HuH-7.5 (cell line): Measurements from ENCODE around the gene KLF15.

Experiments
- DNase-seq: peaks from one replicate; pipeline ENCODE4 v3.0.0; 2011; ENCODE audit warnings: low spot score

Gene KLF15

GRCh38 chr3:126360714-126361060 is 3.5 kb upstream of the KLF15 start:
- no peak for DNase-seq

GRCh38 chr3:126360046-126360713 is 3.0 kb upstream of the KLF15 start:
- no peak for DNase-seq

- DNase-seq = no peak
These were observed 1.6 kb upstream of the KLF15 start for GRCh38 chr3:126358816-126359181.

GRCh38 chr3:126358038-126358815 is 1.0 kb upstream of the KLF15 start:
- DNase-seq = no peak

DNA sequence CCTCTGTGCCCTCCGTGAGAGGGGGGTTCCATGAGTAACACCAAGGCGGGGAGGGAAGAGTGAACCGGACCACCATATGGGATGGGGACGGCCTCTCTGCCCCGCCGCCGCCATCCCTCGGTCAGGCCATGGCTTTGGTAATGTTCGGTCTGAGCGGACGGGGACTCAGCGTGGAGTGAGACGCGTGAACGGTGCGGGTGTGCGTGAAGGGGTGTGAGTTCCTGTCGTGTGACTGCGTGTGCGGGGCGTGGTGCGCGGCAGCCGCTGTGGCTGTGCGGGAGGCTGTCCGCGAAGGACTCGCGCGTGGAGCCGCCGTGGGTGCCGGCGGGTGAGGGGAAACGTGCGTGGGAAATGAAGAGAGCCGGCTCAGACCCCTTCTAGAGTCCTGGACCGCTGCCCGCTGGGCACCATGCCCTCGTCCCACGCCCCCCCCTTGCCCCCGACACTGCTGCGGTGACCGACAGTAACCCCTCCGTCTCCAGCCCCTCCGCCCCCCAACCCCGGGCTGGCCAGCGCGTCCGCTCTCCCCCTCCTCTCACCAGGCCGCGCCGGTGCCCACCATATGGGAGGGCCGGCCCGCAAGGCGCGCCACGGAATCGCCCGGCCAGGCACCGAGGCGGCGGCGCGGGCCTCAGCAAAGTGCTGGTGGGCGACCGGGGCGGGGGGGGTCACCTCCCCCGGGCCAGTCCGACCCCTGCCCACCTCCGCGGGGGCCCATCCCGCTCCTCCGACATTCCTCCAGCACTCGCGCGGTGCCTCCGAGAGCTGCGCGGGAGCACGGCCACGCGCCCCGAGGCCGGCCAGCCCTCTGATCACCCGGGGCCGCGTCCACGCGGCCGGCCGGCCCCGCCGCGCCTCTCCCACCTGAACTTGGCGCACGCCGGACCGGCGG is 589 bp downstream of the KLF15 start:
- no peak for DNase-seq

DNA sequence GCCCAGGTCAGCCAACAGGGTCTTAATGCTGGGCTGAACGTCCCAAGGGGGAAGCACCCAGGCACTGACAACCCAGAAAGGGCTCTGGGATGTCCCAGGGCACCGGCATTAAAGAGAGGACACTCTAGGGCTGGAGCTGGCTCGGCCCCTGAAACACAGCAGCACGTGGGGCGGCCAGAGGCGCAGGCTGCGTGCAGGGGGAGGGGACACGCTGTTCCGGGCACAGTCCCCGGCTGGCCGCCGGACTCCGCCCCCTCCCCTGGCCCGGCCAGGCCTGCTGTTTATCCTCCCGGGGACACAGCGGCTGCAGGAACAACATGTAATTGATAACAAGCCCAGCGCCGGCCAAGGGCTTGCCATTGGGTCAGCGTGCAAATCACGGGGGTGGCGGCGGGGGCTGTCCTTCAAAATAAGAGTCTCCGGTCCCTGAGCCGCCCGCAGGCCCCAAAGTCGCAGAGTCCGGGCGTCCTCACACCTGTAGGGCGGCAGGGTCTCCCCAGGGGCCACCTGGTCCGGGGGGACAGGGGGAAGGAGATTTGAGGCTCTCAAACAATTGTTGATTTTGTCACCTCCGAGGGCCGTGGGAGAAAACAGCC is 1.3 kb downstream of the KLF15 start:
- DNase-seq = peak; percentile 99

DNA sequence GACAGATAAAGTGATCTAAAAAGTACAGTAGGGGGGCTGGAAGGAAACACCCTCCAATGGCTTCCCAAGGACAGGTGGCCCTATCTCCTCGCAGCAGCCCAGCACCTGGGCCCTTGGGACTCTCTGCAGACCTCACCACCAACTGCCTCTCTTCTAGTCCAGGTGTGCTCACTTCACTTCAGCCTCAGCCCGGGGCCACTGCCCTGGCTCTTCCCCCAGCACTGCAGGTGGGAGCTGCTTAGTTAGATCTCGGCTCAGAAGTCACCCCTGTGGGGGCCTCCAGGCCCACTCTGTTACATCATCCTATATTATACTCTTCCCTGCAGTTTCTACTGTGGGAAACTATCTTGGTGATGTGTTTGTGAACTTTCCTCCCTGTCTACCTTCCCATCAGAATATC is 2.0 kb downstream of the KLF15 start:
- DNase-seq = no peak

DNA sequence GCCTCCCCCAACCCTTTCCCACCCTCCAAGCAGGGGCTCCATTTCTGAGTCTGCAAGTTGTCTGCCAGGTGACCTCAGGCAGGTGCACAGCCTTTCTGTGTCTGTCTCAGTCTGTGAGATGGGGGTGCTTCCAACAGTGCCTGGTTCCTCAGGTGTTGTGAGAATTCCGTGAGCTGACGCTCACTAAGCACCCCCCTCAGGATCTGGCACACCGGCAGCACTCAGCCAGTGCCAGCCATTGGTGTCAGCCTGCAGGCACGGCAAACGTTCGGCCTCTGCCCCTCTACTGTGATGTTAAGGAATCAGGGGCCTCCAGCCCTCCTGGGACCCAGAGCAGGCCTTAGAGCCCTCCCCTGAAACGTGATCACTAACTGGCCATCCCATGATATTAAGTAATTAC is 2.4 kb downstream of the KLF15 start:
- DNase-seq = no peak

DNA sequence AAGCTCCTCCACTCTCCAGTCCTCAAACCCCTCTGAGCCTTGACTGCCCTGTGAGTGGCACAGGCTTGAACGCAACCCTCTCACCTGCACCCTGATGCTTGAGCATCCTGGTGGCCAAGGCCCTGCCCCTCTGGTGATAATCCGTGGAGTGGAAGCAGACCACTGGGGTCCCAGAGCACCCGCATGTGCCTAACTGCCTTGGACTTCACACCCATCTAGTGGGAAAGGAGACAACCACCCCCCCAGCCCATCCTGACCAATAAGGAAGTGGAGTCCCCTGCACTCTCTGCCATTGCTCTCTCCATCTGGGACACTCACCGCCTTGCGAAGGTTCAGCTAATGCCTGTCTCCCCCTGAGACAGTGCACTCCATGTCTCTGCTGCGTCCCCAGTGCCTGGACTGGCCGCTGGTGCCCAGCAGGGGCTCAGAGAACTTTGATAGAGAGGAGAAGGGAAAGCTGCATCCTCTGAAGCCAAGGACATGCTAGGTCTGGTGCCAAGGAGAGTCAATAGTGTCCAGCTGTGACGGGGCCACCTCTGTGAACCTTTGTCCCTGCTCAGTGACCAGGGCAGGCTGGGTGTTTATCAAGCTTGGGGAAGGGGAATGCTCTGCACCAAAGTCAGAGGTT is 3.4 kb downstream of the KLF15 start:
- DNase-seq = no peak

GRCh38 chr3:126352476-126353454 is 4.4 kb downstream of the KLF15 start:
- peak; percentile 82 for DNase-seq

DNA sequence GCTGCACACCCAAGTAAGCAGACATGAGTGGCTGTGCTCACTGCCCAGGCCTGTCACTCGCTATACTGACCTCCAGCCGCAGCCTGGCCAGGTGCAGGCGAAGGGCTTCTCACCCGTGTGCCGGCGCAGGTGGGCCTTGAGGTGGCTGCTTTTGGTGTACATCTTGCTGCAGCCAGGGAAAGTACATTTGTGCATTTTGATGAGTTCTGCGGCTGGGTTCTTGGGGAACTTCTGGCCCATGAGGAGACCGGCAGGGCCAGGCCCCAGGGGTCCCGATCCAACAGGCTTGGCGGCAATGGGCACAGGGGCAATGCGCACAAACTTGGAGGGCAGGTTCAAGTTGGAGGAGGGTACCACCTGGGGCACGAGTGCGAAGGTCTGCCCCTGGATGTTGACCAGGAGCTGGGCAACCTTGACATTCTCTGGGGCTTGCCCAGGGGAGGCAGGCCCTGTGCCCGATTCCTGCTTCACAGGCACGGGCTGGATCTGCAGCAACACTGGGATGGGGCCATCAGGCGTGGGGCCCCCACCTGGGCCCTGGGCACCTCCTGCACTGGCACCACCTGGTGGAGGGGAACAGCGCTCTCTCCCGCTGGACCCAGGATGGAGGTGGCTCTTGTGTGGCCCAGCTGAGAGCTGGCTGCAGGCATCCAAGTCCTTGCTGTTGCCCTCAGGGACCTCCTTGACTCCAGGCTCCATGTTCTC is 5.3 kb downstream of the KLF15 start:
- DNase-seq = no peak

- DNase-seq = no peak
These were observed 6.0 kb downstream of the KLF15 start for GRCh38 chr3:126351086-126351770.

DNA sequence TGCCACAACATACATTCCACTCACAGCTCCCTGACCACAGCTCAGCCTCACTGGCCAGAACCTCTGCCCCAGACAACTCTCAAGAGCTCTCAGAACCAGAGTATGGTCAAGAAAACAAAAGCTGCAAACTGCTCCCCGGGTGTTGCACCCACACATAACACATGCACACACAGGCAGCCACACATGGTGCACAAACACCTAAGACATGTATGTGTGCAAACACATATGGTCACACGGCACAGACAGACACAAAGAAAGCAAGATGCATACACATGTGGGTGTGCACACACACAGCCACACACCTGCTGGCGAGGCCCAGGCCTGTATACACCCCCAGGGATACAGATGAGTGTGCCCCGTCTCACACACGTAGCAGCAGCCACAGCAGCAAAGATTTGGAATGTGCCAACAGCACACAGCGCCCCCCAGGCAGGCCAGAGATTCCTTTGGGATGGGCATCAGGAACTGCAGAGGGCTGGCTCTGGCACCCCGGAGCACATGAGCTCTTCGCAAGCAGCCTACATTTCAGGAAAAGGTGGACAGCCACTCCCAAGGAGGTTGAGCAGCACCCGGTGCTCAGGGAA is 6.6 kb downstream of the KLF15 start:
- no peak for DNase-seq

DNA sequence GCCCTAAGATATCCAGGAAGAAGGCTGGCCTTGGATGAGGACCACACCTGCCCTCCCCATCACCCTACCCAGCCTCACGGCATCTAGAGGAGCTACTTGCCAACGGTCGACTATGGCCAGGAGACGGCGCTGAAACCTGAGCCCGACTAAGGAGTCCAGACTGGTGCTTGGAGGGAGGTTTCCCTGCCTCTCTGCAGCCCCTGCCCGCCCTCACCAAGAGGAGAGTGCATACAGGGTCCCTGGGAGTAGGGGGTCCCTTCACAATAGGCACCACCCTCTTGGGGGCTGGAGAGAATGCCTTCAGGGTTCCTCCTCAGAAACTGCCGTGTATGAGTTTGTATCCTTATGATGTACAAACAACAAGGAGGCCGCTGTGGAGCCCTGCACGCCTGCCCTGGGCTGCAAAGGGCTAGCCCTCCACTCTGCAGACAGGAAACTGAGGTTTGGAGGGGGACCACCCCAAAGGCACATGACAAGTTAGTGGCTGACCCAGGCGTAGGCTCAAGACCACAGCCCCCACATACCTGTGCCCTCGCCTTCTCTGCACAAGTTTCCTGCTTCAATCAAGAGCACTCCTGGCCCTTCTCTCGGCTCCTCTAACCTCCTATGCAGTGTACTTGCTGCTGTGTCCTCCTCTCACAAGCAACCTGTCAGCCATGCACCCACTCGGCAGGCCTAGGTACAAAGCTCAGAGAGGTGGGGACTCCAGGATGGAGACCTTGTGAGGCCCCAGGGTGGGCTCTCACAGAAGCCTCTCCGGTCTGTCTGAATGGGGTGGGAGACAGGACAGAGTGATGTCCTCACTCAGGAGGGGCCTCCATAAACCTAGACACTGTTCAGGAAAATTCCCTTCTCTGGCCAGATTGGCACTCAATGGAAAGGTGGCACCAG is 7.4 kb downstream of the KLF15 start:
- DNase-seq = no peak

DNA sequence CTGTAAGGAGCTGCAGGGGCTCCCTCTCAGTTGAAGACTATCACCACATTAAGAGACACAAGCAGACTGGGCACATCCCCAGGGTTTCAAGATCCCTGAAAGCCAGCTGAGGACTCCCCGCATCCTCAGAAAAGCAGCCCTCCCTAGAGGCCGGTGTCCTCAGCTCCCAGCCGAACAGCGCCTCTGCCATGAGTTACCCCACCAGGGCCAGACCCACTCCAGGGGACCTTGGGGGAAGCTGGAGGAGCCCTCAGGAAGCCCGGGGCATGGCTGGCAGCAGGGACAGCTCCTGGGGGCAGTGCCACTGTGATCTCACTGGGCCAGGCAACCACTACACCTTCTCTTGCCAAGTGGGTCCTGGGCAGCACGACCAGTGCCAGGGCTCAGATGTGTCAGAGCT is 8.1 kb downstream of the KLF15 start:
- no peak for DNase-seq

GRCh38 chr3:126348308-126348920 is 8.8 kb downstream of the KLF15 start:
- no peak for DNase-seq

DNA sequence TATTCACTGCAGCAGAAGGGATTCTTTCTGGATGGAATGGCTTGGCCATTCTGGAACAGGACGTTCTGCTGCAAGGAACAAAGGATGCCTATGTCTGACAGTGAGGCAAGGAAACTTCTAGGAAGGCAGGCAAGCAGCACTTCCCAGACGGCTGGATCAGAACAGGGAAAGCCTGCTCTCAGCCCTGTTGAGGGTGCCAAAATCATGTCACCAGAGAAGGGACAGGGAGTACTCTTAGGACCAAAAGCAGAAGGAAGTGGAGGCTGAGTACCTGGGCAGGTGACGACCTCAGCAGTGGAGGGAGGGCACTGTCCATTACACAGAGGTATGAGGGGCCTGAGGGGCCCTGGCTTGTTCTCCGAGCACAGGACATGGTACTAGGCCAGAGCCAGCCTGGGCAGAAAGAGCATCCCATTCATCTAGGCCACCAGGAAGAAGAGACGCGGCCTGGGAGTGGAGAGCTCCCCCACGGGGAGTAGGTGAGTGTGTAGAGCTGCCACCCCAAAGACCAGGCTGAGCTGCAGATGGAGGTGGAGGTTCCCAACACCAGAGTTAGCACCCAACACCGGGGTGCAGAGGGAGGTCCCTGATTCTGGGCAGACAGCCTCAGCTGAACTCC is 9.6 kb downstream of the KLF15 start:
- no peak for DNase-seq
